ENCODE results near the gene KRT26. TPM values are rescaled to one million over a fixed set of nuclear protein-coding genes. Genes with fewer than 3 reads are reported as not detected.
"Not testable (repeated sequence)": the region's sequence is repeated elsewhere in the genome, so short reads cannot be mapped to it uniquely, and the experiment has no call there.

Gene KRT26
- total RNA-seq, 2 donors from 2014 or later = not detected

- Mint-ChIP-seq H3K4me3 (no peak overlapping the region), H3K36me3 (ENCODE audit: low read depth) (no peaks in the 10 kb centered on the region), H3K4me1 (peaks cover 2% of the 10 kb centered on the region), H3K27me3 (ENCODE audit: insufficient read depth) (peaks cover 6% of the 10 kb centered on the region), H3K27ac (no peak overlapping the region), H3K9me3 (peaks cover 7% of the 10 kb centered on the region)
- DNase-seq = no peak
- H3K36me3 ChIP-seq (ENCODE audit: control insufficient read depth, insufficient read depth, low read length) = no peaks in the 10 kb centered on the region
- no peaks in the 10 kb centered on the region for H3K27me3 ChIP-seq (ENCODE audit: control insufficient read depth, insufficient read depth, low read length, poor library complexity, severe bottlenecking)
- TF ChIP-seq, protein P1, sequence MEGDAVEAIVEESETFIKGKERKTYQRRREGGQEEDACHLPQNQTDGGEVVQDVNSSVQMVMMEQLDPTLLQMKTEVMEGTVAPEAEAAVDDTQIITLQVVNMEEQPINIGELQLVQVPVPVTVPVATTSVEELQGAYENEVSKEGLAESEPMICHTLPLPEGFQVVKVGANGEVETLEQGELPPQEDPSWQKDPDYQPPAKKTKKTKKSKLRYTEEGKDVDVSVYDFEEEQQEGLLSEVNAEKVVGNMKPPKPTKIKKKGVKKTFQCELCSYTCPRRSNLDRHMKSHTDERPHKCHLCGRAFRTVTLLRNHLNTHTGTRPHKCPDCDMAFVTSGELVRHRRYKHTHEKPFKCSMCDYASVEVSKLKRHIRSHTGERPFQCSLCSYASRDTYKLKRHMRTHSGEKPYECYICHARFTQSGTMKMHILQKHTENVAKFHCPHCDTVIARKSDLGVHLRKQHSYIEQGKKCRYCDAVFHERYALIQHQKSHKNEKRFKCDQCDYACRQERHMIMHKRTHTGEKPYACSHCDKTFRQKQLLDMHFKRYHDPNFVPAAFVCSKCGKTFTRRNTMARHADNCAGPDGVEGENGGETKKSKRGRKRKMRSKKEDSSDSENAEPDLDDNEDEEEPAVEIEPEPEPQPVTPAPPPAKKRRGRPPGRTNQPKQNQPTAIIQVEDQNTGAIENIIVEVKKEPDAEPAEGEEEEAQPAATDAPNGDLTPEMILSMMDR (conservative IDR thresholded peaks at IDR 0.05) = no peak
- peaks cover 4% of the 10 kb centered on the region for H3K9me3 ChIP-seq (ENCODE audit: control insufficient read depth, low read length)
- WGBS, 2 experiments (ENCODE audit: insufficient coverage in 1 of 2, insufficient read length in 1 of 2) = 93% methylated on average over 6 of the region's 6 CpGs; no CpG with 5 or more reads in 1 of the 2 experiments
- H3K4me1 ChIP-seq (ENCODE audit: control insufficient read depth, insufficient read depth, low read length) = no peaks in the 10 kb centered on the region
- H3K4me3 ChIP-seq (ENCODE audit: low read length) = no peak overlapping the region
- no peak overlapping the region for H3K9ac ChIP-seq (ENCODE audit: extremely low read depth, low read length, poor library complexity, severe bottlenecking)
- H3K27ac ChIP-seq (ENCODE audit: low read depth, low read length) = no peak overlapping the region
Measured at GRCh38 chr17:40750391-40750790, 21.6 kb downstream of the KRT26 start.

GRCh38 chr17:40748666-40749065 is 23.3 kb downstream of the KRT26 start:
- not testable (repeated sequence) for H3K9me3 ChIP-seq (ENCODE audit: control insufficient read depth, low read length); H3K4me1 ChIP-seq (ENCODE audit: control insufficient read depth, insufficient read depth, low read length); H3K27me3 Mint-ChIP-seq (ENCODE audit: insufficient read depth); H3K27ac ChIP-seq (ENCODE audit: low read depth, low read length); H3K27ac Mint-ChIP-seq; H3K27me3 ChIP-seq (ENCODE audit: control insufficient read depth, insufficient read depth, low read length, poor library complexity, severe bottlenecking); H3K4me3 ChIP-seq (ENCODE audit: low read length); H3K4me3 Mint-ChIP-seq; DNase-seq; H3K9ac ChIP-seq (ENCODE audit: extremely low read depth, low read length, poor library complexity, severe bottlenecking); H3K4me1 Mint-ChIP-seq; H3K36me3 ChIP-seq (ENCODE audit: control insufficient read depth, insufficient read depth, low read length); H3K36me3 Mint-ChIP-seq (ENCODE audit: low read depth)
- no CpG with 5 or more reads among the region's 1 CpG for WGBS, 2 experiments (ENCODE audit: insufficient coverage in 1 of 2, insufficient read length in 1 of 2)
- H3K9me3 Mint-ChIP-seq = peaks cover 12% of the 10 kb centered on the region

GRCh38 chr17:40738553-40738952 is 33.4 kb downstream of the KRT26 start:
- peaks cover 27% of the 10 kb centered on the region for H3K9me3 ChIP-seq (ENCODE audit: control insufficient read depth, low read length)
- H3K4me3 ChIP-seq (ENCODE audit: low read length) = no peak overlapping the region
- H3K9ac ChIP-seq (ENCODE audit: extremely low read depth, low read length, poor library complexity, severe bottlenecking) = no peak overlapping the region
- H3K4me1 ChIP-seq (ENCODE audit: control insufficient read depth, insufficient read depth, low read length) = peaks cover 5% of the 10 kb centered on the region
- WGBS, 2 experiments (ENCODE audit: insufficient coverage in 1 of 2, insufficient read length in 1 of 2) = 79 to 95% methylated on average over 3 to 4 of the region's 4 CpGs
- H3K4me1 Mint-ChIP-seq = peaks cover 11% of the 10 kb centered on the region
- no peak overlapping the region for H3K27ac Mint-ChIP-seq
- no peak overlapping the region for H3K27ac ChIP-seq (ENCODE audit: low read depth, low read length)
- TF ChIP-seq, protein P1 (conservative IDR thresholded peaks at IDR 0.05) = peak; percentile 27
- H3K4me3 Mint-ChIP-seq = no peak overlapping the region
- H3K36me3 ChIP-seq (ENCODE audit: control insufficient read depth, insufficient read depth, low read length) = no peaks in the 10 kb centered on the region
- H3K27me3 ChIP-seq (ENCODE audit: control insufficient read depth, insufficient read depth, low read length, poor library complexity, severe bottlenecking) = no peaks in the 10 kb centered on the region
- H3K27me3 Mint-ChIP-seq (ENCODE audit: insufficient read depth) = peaks cover 17% of the 10 kb centered on the region
- H3K9me3 Mint-ChIP-seq = peaks cover 29% of the 10 kb centered on the region
- no peak for DNase-seq
- peaks cover 2% of the 10 kb centered on the region for H3K36me3 Mint-ChIP-seq (ENCODE audit: low read depth)

- no peaks in the 10 kb centered on the region for H3K27me3 ChIP-seq (ENCODE audit: control insufficient read depth, insufficient read depth, low read length, poor library complexity, severe bottlenecking)
- peaks cover 19% of the 10 kb centered on the region for H3K9me3 Mint-ChIP-seq
- H3K4me3 Mint-ChIP-seq = no peak overlapping the region
- WGBS, 2 experiments (ENCODE audit: insufficient coverage in 1 of 2, insufficient read length in 1 of 2) = 86 to 87% methylated on average over 1 of the region's 1 CpG
- peaks cover 5% of the 10 kb centered on the region for H3K4me1 ChIP-seq (ENCODE audit: control insufficient read depth, insufficient read depth, low read length)
- H3K4me3 ChIP-seq (ENCODE audit: low read length) = peak overlapping the region; percentile 39
- no peak for DNase-seq
- peaks cover 11% of the 10 kb centered on the region for H3K4me1 Mint-ChIP-seq
- H3K27ac Mint-ChIP-seq = no peak overlapping the region
- H3K27ac ChIP-seq (ENCODE audit: low read depth, low read length) = no peak overlapping the region
- H3K9me3 ChIP-seq (ENCODE audit: control insufficient read depth, low read length) = peaks cover 24% of the 10 kb centered on the region
- H3K27me3 Mint-ChIP-seq (ENCODE audit: insufficient read depth) = peaks cover 15% of the 10 kb centered on the region
- TF ChIP-seq, protein P1 (conservative IDR thresholded peaks at IDR 0.05) = no peak
- H3K36me3 ChIP-seq (ENCODE audit: control insufficient read depth, insufficient read depth, low read length) = no peaks in the 10 kb centered on the region
- H3K36me3 Mint-ChIP-seq (ENCODE audit: low read depth) = no peaks in the 10 kb centered on the region
- H3K9ac ChIP-seq (ENCODE audit: extremely low read depth, low read length, poor library complexity, severe bottlenecking) = no peak overlapping the region
Measured at GRCh38 chr17:40735016-40735415, 37.0 kb downstream of the KRT26 start.

All from endodermal cell (in vitro differentiated cells).